Mononuclear cell (primary cell): ENCODE data around the gene LYG1. TPM values are rescaled to one million over a fixed set of nuclear protein-coding genes. Genes with fewer than 3 reads are reported as not detected.
"Not testable (repeated sequence)": the region's sequence is repeated elsewhere in the genome, so short reads cannot be mapped to it uniquely, and the experiment has no call there.

ENCODE experiments used
- H3K27me3 ChIP-seq: 2 replicates; pipeline ENCODE4 v1.6.0; 2011; ENCODE audit warnings: low read length, control low read depth; ENCODE audit not compliant: insufficient read depth
- H3K4me1 ChIP-seq: 2 replicates; pipeline ENCODE4 v1.5.1; 2011; ENCODE audit warnings: mild to moderate bottlenecking, low read length, control low read depth; ENCODE audit not compliant: insufficient read depth
- H3K4me3 ChIP-seq: 2 replicates; pipeline ENCODE4 v1.5.1; 2011; ENCODE audit warnings: mild to moderate bottlenecking, low read length, moderate library complexity
- H3K9me3 ChIP-seq: 2 replicates; pipeline ENCODE4 v1.5.1; 2011; ENCODE audit warnings: low read depth, mild to moderate bottlenecking, control low read depth, low read length
- total RNA-seq: library from RNA; depleted of rRNA; stranded (reverse); fragments of >200 nt; gene quantifications from one replicate; pipeline ENCODE4 v1.2.3, GENCODE V29; 2012

The LYG1 gene
- total RNA-seq, 1 donor = 0.52 TPM

- H3K27me3 ChIP-seq = no peaks in the 10 kb centered on the region
- no peaks in the 10 kb centered on the region for H3K9me3 ChIP-seq
- H3K4me1 ChIP-seq = no peaks in the 10 kb centered on the region
- H3K4me3 ChIP-seq = no peak overlapping the region
These were observed 1.4 kb downstream of the LYG1 start for GRCh38 chr2:99299580-99299979.

- Histone ChIP-seq H3K27me3 (no peaks in the 10 kb centered on the region), H3K9me3 (no peaks in the 10 kb centered on the region), H3K4me3 (no peak overlapping the region), H3K4me1 (no peaks in the 10 kb centered on the region)
These were observed 3.0 kb downstream of the LYG1 start for GRCh38 chr2:99297994-99298393.

- Histone ChIP-seq H3K4me1 (no peaks in the 10 kb centered on the region), H3K9me3 (no peaks in the 10 kb centered on the region), H3K27me3 (no peaks in the 10 kb centered on the region), H3K4me3 (no peak overlapping the region)
These were observed 15.5 kb downstream of the LYG1 start for GRCh38 chr2:99285526-99285925.

GRCh38 chr2:99279969-99280695, 20.9 kb downstream of the LYG1 start:
- H3K4me3 ChIP-seq = no peak overlapping the region
- H3K9me3 ChIP-seq = peaks cover 10% of the 10 kb centered on the region
- no peaks in the 10 kb centered on the region for H3K27me3 ChIP-seq
- no peaks in the 10 kb centered on the region for H3K4me1 ChIP-seq

- H3K4me3 ChIP-seq = no peak overlapping the region
- H3K4me1 ChIP-seq = no peaks in the 10 kb centered on the region
- H3K27me3 ChIP-seq = no peaks in the 10 kb centered on the region
- peaks cover 10% of the 10 kb centered on the region for H3K9me3 ChIP-seq
These were observed 22.2 kb downstream of the LYG1 start for GRCh38 chr2:99278793-99279291.

- not testable (repeated sequence) for H3K27me3 ChIP-seq, H3K4me1 ChIP-seq, H3K9me3 ChIP-seq, H3K4me3 ChIP-seq
These were observed 22.7 kb downstream of the LYG1 start for GRCh38 chr2:99278195-99278765.

- peaks cover 10% of the 10 kb centered on the region for H3K9me3 ChIP-seq
- no peak overlapping the region for H3K4me3 ChIP-seq
- H3K4me1 ChIP-seq = no peaks in the 10 kb centered on the region
- H3K27me3 ChIP-seq = no peaks in the 10 kb centered on the region
These were observed 25.1 kb downstream of the LYG1 start for GRCh38 chr2:99275882-99276281.

GRCh38 chr2:99261242-99261641, 39.8 kb downstream of the LYG1 start:
- Histone ChIP-seq H3K27me3 (no peaks in the 10 kb centered on the region), H3K4me1 (no peaks in the 10 kb centered on the region), H3K4me3 (no peak overlapping the region), H3K9me3 (no peaks in the 10 kb centered on the region)

- H3K4me3 ChIP-seq = no peak overlapping the region
- H3K4me1 ChIP-seq = no peaks in the 10 kb centered on the region
- no peaks in the 10 kb centered on the region for H3K27me3 ChIP-seq
- H3K9me3 ChIP-seq = no peaks in the 10 kb centered on the region
These were observed 40.8 kb downstream of the LYG1 start for GRCh38 chr2:99260184-99260583.

- Histone ChIP-seq H3K9me3 (no peaks in the 10 kb centered on the region), H3K4me1 (no peaks in the 10 kb centered on the region), H3K4me3 (no peak overlapping the region), H3K27me3 (no peaks in the 10 kb centered on the region)
These were observed 41.5 kb downstream of the LYG1 start for GRCh38 chr2:99259465-99259864.

- no peaks in the 10 kb centered on the region for H3K9me3 ChIP-seq
- H3K4me1 ChIP-seq = no peaks in the 10 kb centered on the region
- H3K27me3 ChIP-seq = no peaks in the 10 kb centered on the region
- H3K4me3 ChIP-seq = no peak overlapping the region
These were observed 44.3 kb downstream of the LYG1 start for GRCh38 chr2:99256677-99257076.

GRCh38 chr2:99255491-99256318, 45.3 kb downstream of the LYG1 start, which contains the start of gene LYG2:
TSS of gene LYG2 (minus strand) at chr2:99255666. CDS start at chr2:99254260, 1,406 bp downstream.
- no peaks in the 10 kb centered on the region for H3K4me1 ChIP-seq
- H3K4me3 ChIP-seq = no peak within 1 kb of the TSS
- no peaks in the 10 kb centered on the region for H3K9me3 ChIP-seq
- no peaks in the 10 kb centered on the region for H3K27me3 ChIP-seq

- H3K4me1 ChIP-seq = no peaks in the 10 kb centered on the region
- H3K9me3 ChIP-seq = no peaks in the 10 kb centered on the region
- H3K27me3 ChIP-seq = no peaks in the 10 kb centered on the region
- no peak overlapping the region for H3K4me3 ChIP-seq
These were observed 51.0 kb downstream of the LYG1 start for GRCh38 chr2:99249951-99250350.

GRCh38 chr2:99242151-99242550, 58.8 kb downstream of the LYG1 start:
- Histone ChIP-seq H3K4me3 (no peak overlapping the region), H3K4me1 (no peaks in the 10 kb centered on the region), H3K9me3 (no peaks in the 10 kb centered on the region), H3K27me3 (no peaks in the 10 kb centered on the region)

- H3K27me3 ChIP-seq = no peaks in the 10 kb centered on the region
- H3K4me3 ChIP-seq = no peak overlapping the region
- H3K4me1 ChIP-seq = no peaks in the 10 kb centered on the region
- no peaks in the 10 kb centered on the region for H3K9me3 ChIP-seq
These were observed 60.6 kb downstream of the LYG1 start for GRCh38 chr2:99240431-99240830.
